Measurements from ENCODE around the gene SMIM29.

The SMIM29 gene

GRCh38 chr6:34248727-34249468, at the start of gene SMIM29:
TSS of gene SMIM29 (minus strand) at chr6:34249006. CDS start at chr6:34247791, 1,215 bp downstream.
- H3K4me3 ChIP-seq (ENCODE audit: low read depth, low read length), result peak within 1 kb of the TSS; percentile 59

GRCh38 chr6:34295721-34296120, 46.9 kb upstream of the SMIM29 start:
- TF ChIP-seq CTCF (IDR thresholded peaks at IDR 0.05; ENCODE audit: borderline replicate concordance, insufficient read depth, low read depth, low read length), result no peak
- no peak overlapping the region for H3K4me3 ChIP-seq (ENCODE audit: low read depth, low read length)

More at GRCh38 chr6:34248727-34249468, at the start of gene SMIM29:
- peak; percentile 91 for TF ChIP-seq CTCF (IDR thresholded peaks at IDR 0.05; ENCODE audit: borderline replicate concordance, insufficient read depth, low read depth, low read length)

- no peak for TF ChIP-seq CTCF (IDR thresholded peaks at IDR 0.05; ENCODE audit: borderline replicate concordance, insufficient read depth, low read depth, low read length)
- H3K4me3 ChIP-seq (ENCODE audit: low read depth, low read length), result no peak overlapping the region
Observed at GRCh38 chr6:34292954-34293353, 44.1 kb upstream of the SMIM29 start.

GRCh38 chr6:34289137-34289536, 40.3 kb upstream of the SMIM29 start:
- no peak overlapping the region for H3K4me3 ChIP-seq (ENCODE audit: low read depth, low read length)
- TF ChIP-seq CTCF (IDR thresholded peaks at IDR 0.05; ENCODE audit: borderline replicate concordance, insufficient read depth, low read depth, low read length), result no peak

GRCh38 chr6:34288581-34288980, 39.8 kb upstream of the SMIM29 start:
- no peak overlapping the region for H3K4me3 ChIP-seq (ENCODE audit: low read depth, low read length)
- no peak for TF ChIP-seq CTCF (IDR thresholded peaks at IDR 0.05; ENCODE audit: borderline replicate concordance, insufficient read depth, low read depth, low read length)

GRCh38 chr6:34285448-34286164, 36.8 kb upstream of the SMIM29 start:
- no peak overlapping the region for H3K4me3 ChIP-seq (ENCODE audit: low read depth, low read length)
- no peak for TF ChIP-seq CTCF (IDR thresholded peaks at IDR 0.05; ENCODE audit: borderline replicate concordance, insufficient read depth, low read depth, low read length)

Data from GM12875 (cell line).